A549 (cell line): ENCODE measurements around the gene CTNNA3. TPM values are rescaled to one million over a fixed set of nuclear protein-coding genes. Genes with fewer than 3 reads are reported as not detected.
A peak's percentile ranks its signal among the peaks of the same experiment; 100 is the strongest.

Experiments
- ATAC-seq, 2 experiments: fragments of 200-7000 bp in 1 of 2; fragments of >200 bp in 1 of 2; cut with Nextera tagmentation in 1 of 2; cut with Tn5 transposase in 1 of 2; 3 replicates each; pipeline versions ENCODE4 v1.8.0 to v1.9.1; 2018 to 2020; ENCODE audit warnings: mild to moderate bottlenecking in 1 of 2, moderate library complexity in 1 of 2
- CTCF ChIA-PET: fragments of 300-600 bp; sonication (Branson Sonifier 250); formaldehyde crosslinking; extraction: SDS; loops from one replicate; lab custom pipeline; 2021; ENCODE audit warnings: antibody characterized with exemption, inconsistent platforms; lab: Yijun Ruan, JAX
- POLR2A ChIA-PET: fragments of 350-600 bp; formaldehyde crosslinking; extraction: SDS; loops from one replicate; lab custom pipeline; 2021; ENCODE audit warnings: antibody characterized with exemption, inconsistent platforms; lab: Yijun Ruan, JAX
- DNase-seq, 2 experiments: peaks; one replicate each; pipeline versions ENCODE4 v3.0.0 to v3.0.0-alpha.2; 2011 to 2016; ENCODE audit warnings: low read depth in 1 of 2, low spot score in 1 of 2
- FAIRE-seq: peaks from 2 replicates; lab custom pipeline; 2011; peaks lifted over from hg19 to GRCh38; lab: Jason Lieb, UNC
- H3K27ac ChIP-seq, 2 experiments: fragments of >200 bp; sonication (Bioruptor Twin); formaldehyde crosslinking; 3 replicates each; pipeline ENCODE4 v1.5.1; 2016 to 2017
- H3K4me1 ChIP-seq: fragments of >200 bp; sonication (Bioruptor Twin); formaldehyde crosslinking; 3 replicates; pipeline ENCODE4 v1.6.1; 2016
- H3K4me2 ChIP-seq: fragments of >200 bp; sonication (Bioruptor Twin); formaldehyde crosslinking; 3 replicates; pipeline ENCODE4 v1.6.1; 2016
- H3K4me3 ChIP-seq: fragments of >200 bp; sonication (Bioruptor Twin); formaldehyde crosslinking; 3 replicates; pipeline ENCODE4 v1.5.1; 2016
- H3K9me3 ChIP-seq: fragments of >200 bp; sonication (Bioruptor Twin); formaldehyde crosslinking; 3 replicates; pipeline ENCODE4 v1.6.1; 2016
- CEBPB ChIP-seq, 2 experiments: fragments of >200 bp in 1 of 2; sonication (Bioruptor Twin) in 1 of 2; formaldehyde crosslinking in 1 of 2; IDR thresholded peaks; 2 replicates each; pipeline ENCODE4 v1.6.1; 2012 to 2016
- ELK1 ChIP-seq: fragments of 150-350 bp; IDR thresholded peaks from 2 replicates; pipeline ENCODE4 v1.6.1; 2014; ENCODE audit warnings: low read depth, mild to moderate bottlenecking, low read length
- HOXB5 ChIP-seq: fragments of 250-450 bp; sonication (Bioruptor Pico); IDR thresholded peaks from 2 replicates; pipeline ENCODE4 v1.5.0; 2020; ENCODE audit warnings: mild to moderate bottlenecking, moderate library complexity
- KDM1A ChIP-seq: fragments of 200-600 bp; sonication (generic); IDR thresholded peaks from 2 replicates; pipeline ENCODE4 v1.6.1; 2016; ENCODE audit warnings: low read depth, mild to moderate bottlenecking
- MYC ChIP-seq: IDR thresholded peaks from 2 replicates; pipeline ENCODE4 v1.6.1; 2012; ENCODE audit warnings: mild to moderate bottlenecking, inconsistent platforms, low read length, improper control_type of control experiment, borderline replicate concordance
- POLR2AphosphoS2 ChIP-seq: conservative IDR thresholded peaks from 2 replicates; pipeline ENCODE4 v1.6.1; 2012; ENCODE audit warnings: low read length, improper control_type of control experiment, inconsistent platforms
- RAD21 ChIP-seq, 2 experiments: fragments of >200 bp in 1 of 2; sonication (Bioruptor Twin) in 1 of 2; formaldehyde crosslinking in 1 of 2; IDR thresholded peaks in 1 of 2; conservative IDR thresholded peaks in 1 of 2; 2 replicates in 1 of 2; 3 replicates in 1 of 2; pipeline ENCODE4 v1.6.1; 2012 to 2018; ENCODE audit warnings: inconsistent platforms in 1 of 2
- SMC3 ChIP-seq: fragments of >200 bp; sonication (Bioruptor Twin); formaldehyde crosslinking; IDR thresholded peaks from 3 replicates; pipeline ENCODE4 v1.6.1; 2018; ENCODE audit warnings: inconsistent platforms
- ZC3H11A ChIP-seq: fragments of 450-650 bp; IDR thresholded peaks from 2 replicates; pipeline ENCODE4 v1.6.1; 2014; ENCODE audit warnings: antibody characterized with exemption, mild to moderate bottlenecking
- WGBS: methylation state at CpG from one replicate; pipeline ENCODE4 v1.1.6; 2017; ENCODE audit errors: missing lambda C conversion rate; 5-methylcytosine and 5-hydroxymethylcytosine counted together
- polyA plus RNA-seq, 4 experiments: library from polyadenylated mRNA; depleted of rRNA in 3 of 4; stranded (reverse); fragments of >200 nt; fragmentation: RNase III in 1 of 4; extraction: RNeasy Plus Mini Kit Qiagen cat#74134 plus additional on column Dnase treatment in 1 of 4; gene quantifications; 2 replicates in 3 of 4; 3 replicates in 1 of 4; pipeline ENCODE4 v1.2.3, GENCODE V29; 2011 to 2017
- TF ChIP-seq, protein P1 (sequence below): fragments of >200 bp; sonication (Bioruptor Twin); formaldehyde crosslinking; IDR thresholded peaks from 3 replicates; pipeline ENCODE4 v1.5.1; 2016

CTNNA3 gene
- polyA plus RNA-seq, 2 of the 4 experiments (the other 2 are of a cell fraction) = not detected

DNA sequence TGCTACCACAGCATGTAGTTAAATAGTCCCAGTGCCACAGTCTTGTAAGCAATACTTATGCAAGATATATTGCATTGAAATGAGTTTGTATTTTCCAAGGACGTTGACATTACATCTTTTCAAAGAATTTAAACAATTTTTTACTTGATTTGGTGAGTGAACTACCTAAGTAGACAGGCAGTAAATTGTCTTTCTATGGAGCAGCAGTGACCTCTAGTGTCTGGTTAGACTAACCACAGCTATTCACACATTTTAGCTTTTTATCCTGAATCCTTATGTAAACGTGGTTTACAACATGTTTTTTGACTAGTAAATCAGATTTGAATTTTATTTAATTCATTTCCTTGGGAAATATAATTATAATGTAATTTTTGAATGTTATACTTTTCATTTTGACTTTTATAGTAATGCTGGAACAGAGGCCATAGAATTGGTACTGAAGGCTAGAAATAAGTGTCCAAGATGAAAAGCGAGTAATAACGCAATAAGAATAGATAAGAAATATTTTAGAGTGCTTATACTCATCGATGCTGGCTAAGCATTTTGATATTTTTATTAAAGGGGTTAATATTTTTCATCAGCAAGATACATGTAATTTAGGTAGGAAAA is 764.6 kb downstream of the CTNNA3 start:
- Histone ChIP-seq H3K4me2 (no peak overlapping the region), H3K4me3 (no peak overlapping the region), H3K4me1 (no peaks in the 10 kb centered on the region), H3K27ac (no peak overlapping the region), H3K9me3 (no peaks in the 10 kb centered on the region)
- 15% methylated on average over 5 of the region's 5 CpGs for WGBS
- ATAC-seq (peak; percentile 71 to 81; a peak in 4 of 6 replicates), DNase-seq (peak; percentile 8 to 73), FAIRE-seq (peak; percentile 13)
- ChIA-PET CTCF (interaction anchor here (0.9 to 1.5 kb wide), 2 partner anchors 589 to 1412 kb away, joined by 3 to 4 read pairs; no protein-coding TSS in a partner anchor), POLR2A (no interaction called here)
- TF ChIP-seq RAD21 (conservative IDR thresholded peaks at IDR 0.05 in 1 of 2, IDR thresholded peaks at IDR 0.05 in 1 of 2) = peak; percentile 84 to 87
- TF ChIP-seq KDM1A = no peak
- TF ChIP-seq, protein P1, sequence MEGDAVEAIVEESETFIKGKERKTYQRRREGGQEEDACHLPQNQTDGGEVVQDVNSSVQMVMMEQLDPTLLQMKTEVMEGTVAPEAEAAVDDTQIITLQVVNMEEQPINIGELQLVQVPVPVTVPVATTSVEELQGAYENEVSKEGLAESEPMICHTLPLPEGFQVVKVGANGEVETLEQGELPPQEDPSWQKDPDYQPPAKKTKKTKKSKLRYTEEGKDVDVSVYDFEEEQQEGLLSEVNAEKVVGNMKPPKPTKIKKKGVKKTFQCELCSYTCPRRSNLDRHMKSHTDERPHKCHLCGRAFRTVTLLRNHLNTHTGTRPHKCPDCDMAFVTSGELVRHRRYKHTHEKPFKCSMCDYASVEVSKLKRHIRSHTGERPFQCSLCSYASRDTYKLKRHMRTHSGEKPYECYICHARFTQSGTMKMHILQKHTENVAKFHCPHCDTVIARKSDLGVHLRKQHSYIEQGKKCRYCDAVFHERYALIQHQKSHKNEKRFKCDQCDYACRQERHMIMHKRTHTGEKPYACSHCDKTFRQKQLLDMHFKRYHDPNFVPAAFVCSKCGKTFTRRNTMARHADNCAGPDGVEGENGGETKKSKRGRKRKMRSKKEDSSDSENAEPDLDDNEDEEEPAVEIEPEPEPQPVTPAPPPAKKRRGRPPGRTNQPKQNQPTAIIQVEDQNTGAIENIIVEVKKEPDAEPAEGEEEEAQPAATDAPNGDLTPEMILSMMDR = peak; percentile 89
- peak; percentile 68 for TF ChIP-seq SMC3

- H3K4me1 ChIP-seq = no peaks in the 10 kb centered on the region
- no peak overlapping the region for H3K27ac ChIP-seq
- ChIA-PET CTCF (no interaction called here), POLR2A (no interaction called here)
- 2% methylated on average over 5 of the region's 5 CpGs for WGBS
- TF ChIP-seq CEBPB (IDR thresholded peaks at IDR 0.05) = no peak
- H3K4me3 ChIP-seq = no peak overlapping the region
- H3K9me3 ChIP-seq = no peaks in the 10 kb centered on the region
- DNase-seq (no peak), FAIRE-seq (no peak), ATAC-seq (no peak)
- H3K4me2 ChIP-seq = no peak overlapping the region
Observed at GRCh38 chr10:66929375-66929774, 766.6 kb downstream of the CTNNA3 start.

- ATAC-seq (no peak), DNase-seq (no peak), FAIRE-seq (no peak)
- Histone ChIP-seq H3K9me3 (no peaks in the 10 kb centered on the region), H3K4me3 (no peak overlapping the region), H3K27ac (no peak overlapping the region), H3K4me1 (no peaks in the 10 kb centered on the region), H3K4me2 (no peak overlapping the region)
- no peak for TF ChIP-seq HOXB5
- 9% methylated on average over 3 of the region's 3 CpGs for WGBS
- ChIA-PET POLR2A (no interaction called here), CTCF (interaction anchor here (0.9 to 1.6 kb wide), 2 partner anchors 10 to 12 kb away, joined by 3 read pairs; no protein-coding TSS in a partner anchor)
Observed at GRCh38 chr10:66928776-66929175, 767.2 kb downstream of the CTNNA3 start.

DNA sequence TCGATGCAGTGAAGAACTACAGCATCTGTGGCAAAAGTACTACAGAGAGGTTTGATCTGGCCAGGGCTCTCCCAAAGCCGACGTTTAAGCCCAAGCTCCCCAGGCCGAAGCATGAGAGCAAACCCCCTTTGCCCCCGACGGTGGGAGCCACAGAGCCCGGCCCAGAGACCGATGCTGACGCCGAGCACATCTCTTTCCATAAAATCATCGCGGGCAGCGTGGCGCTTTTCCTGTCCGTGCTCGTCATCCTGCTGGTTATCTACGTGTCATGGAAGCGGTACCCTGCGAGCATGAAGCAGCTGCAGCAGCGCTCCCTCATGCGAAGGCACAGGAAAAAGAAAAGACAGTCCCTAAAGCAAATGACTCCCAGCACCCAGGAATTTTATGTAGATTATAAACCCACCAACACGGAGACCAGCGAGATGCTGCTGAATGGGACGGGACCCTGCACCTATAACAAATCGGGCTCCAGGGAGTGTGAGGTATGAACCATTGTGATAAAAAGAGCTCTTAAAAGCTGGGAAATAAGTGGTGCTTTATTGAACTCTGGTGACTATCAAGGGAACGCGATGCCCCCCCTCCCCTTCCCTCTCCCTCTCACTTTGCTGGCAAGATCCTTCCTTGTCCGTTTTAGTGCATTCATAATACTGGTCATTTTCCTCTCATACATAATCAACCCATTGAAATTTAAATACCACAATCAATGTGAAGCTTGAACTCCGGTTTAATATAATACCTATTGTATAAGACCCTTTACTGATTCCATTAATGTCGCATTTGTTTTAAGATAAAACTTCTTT is 767.8 kb downstream of the CTNNA3 start:
- no peak for FAIRE-seq
- Histone ChIP-seq H3K4me2 (0 out of 3 replicates have a peak overlapping the region, but pooled peaks have one; percentile 3), H3K27ac (no peak overlapping the region), H3K9me3 (no peaks in the 10 kb centered on the region), H3K4me3 (no peak overlapping the region), H3K4me1 (no peaks in the 10 kb centered on the region)
- TF ChIP-seq ZC3H11A (no peak), ELK1 (no peak), POLR2AphosphoS2 (no peak), MYC (no peak)
- WGBS = 12% methylated on average over 25 of the region's 30 CpGs
- DNase-seq = no peak
- CTCF ChIA-PET = interaction anchor here (0.9 to 1.6 kb wide), 2 partner anchors 10 to 12 kb away, joined by 3 read pairs; no protein-coding TSS in a partner anchor
- ATAC-seq = no peak
- POLR2A ChIA-PET = no interaction called here
